ENCODE data around the gene IRX4.

GRCh38 chr5:1865948-1866347, 16.8 kb downstream of the IRX4 start:
- TF ChIP-seq CTCF (IDR thresholded peaks at IDR 0.05 in 4 of 5, conservative IDR thresholded peaks at IDR 0.05 in 1 of 5) (no peak), POLR2A (IDR thresholded peaks at IDR 0.05) (no peak)

Measured in gastrocnemius medialis (tissue), 4 donors.